GF-D8 (cell line): Measurements from ENCODE around the gene ZBTB44.

Experiments
- DNase-seq: peaks from one replicate; lab custom pipeline; 2025; lab: John Stamatoyannopoulos, UW

ZBTB44 gene

GRCh38 chr11:130177782-130178181 is 136.9 kb downstream of the ZBTB44 start:
- no peak for DNase-seq
